ENCODE data around the gene FADS3. TPM values are rescaled to one million over a fixed set of nuclear protein-coding genes. Genes with fewer than 3 reads are reported as not detected.

Gene FADS3
- total RNA-seq, 1 experiment from 2014 or later: 65.8 TPM

GRCh38 chr11:61851900-61852295, 39.4 kb downstream of the FADS3 start (continued):
- TF ChIP-seq ZBTB33 (IDR thresholded peaks at IDR 0.05; ENCODE audit: extremely low read depth, insufficient replicate concordance, low read length) (no peak), ATF3 (IDR thresholded peaks at IDR 0.05) (no peak), SP1 (IDR thresholded peaks at IDR 0.05; ENCODE audit: low read depth) (no peak), MAX (IDR thresholded peaks at IDR 0.05) (no peak), FOSL1 (IDR thresholded peaks at IDR 0.05; ENCODE audit: low read depth) (no peak), ELF1 (IDR thresholded peaks at IDR 0.05; ENCODE audit: borderline replicate concordance, low read depth) (no peak), YY1 (IDR thresholded peaks at IDR 0.05; ENCODE audit: extremely low read depth, insufficient replicate concordance, low read depth, low read length) (no peak), ZFX (IDR thresholded peaks at IDR 0.05) (no peak), POLR2AphosphoS5 (IDR thresholded peaks at IDR 0.05; ENCODE audit: low read depth, low read length) (no peak), RAD21 (IDR thresholded peaks at IDR 0.05; ENCODE audit: low read depth) (no peak), EZH2 (IDR thresholded peaks at IDR 0.05) (no peak), TCF7L2 (IDR thresholded peaks at IDR 0.05; ENCODE audit: borderline replicate concordance, extremely low read depth, insufficient read depth, insufficient read length) (no peak)

GRCh38 chr11:61851113-61851899, 40.0 kb downstream of the FADS3 start:
- ATAC-seq (no peak), DNase-seq (ENCODE audit: low read depth, low spot score) (no peak)
- ChIA-PET CTCF (no interaction called here), RAD21 (ENCODE audit: low non-redundant PET in 1 of 2, low total read pairs in 2 of 2, uncharacterized antibody in 2 of 2, unreplicated experiment in 2 of 2) (no interaction called here), POLR2A (no interaction called here)
- intact Hi-C loops (cut with micrococcal nuclease): no loop called here
- H3K4me1 ChIP-seq (ENCODE audit: control insufficient read depth in 1 of 2, insufficient read depth in 2 of 2, low read length in 2 of 2): no peaks in the 10 kb centered on the region
- no peaks in the 10 kb centered on the region for H3K9me2 ChIP-seq (ENCODE audit: insufficient read depth)
- no peak overlapping the region for H3K9ac ChIP-seq (ENCODE audit: low read length)
- no peaks in the 10 kb centered on the region for H4K20me1 ChIP-seq (ENCODE audit: insufficient read depth)
- TF ChIP-seq ZNF274 (IDR thresholded peaks at IDR 0.05; ENCODE audit: low read depth, low read length): no peak
- no peak for TF ChIP-seq RAD21 (IDR thresholded peaks at IDR 0.05; ENCODE audit: low read depth)
- no peak for TF ChIP-seq ZFX (IDR thresholded peaks at IDR 0.05)
- TF ChIP-seq ZBTB33 (IDR thresholded peaks at IDR 0.05; ENCODE audit: extremely low read depth, insufficient replicate concordance, low read length): no peak
- no peak for TF ChIP-seq EGR1 (IDR thresholded peaks at IDR 0.05; ENCODE audit: low read depth)
- no peaks in the 10 kb centered on the region for H3K9me3 ChIP-seq (ENCODE audit: control insufficient read depth in 1 of 2, insufficient read depth in 1 of 2, low read depth in 1 of 2, low read length in 2 of 2)
- H3K4me2 ChIP-seq (ENCODE audit: low read length): no peak overlapping the region
- H3K27ac ChIP-seq (ENCODE audit: low read depth, low read length): no peak overlapping the region
- no peak overlapping the region for H3K4me3 ChIP-seq (replicated peaks in 1 of 2; ENCODE audit: low read depth in 1 of 2, low read length in 2 of 2)
- H3K79me2 ChIP-seq (ENCODE audit: insufficient read depth, low read length): no peaks in the 10 kb centered on the region
- no TSS peak for BruUV-seq (replicated peaks)
- H3K36me3 ChIP-seq (ENCODE audit: control insufficient read depth in 1 of 2, insufficient read depth in 2 of 2, low read length in 2 of 2): no peaks in the 10 kb centered on the region
- no peaks in the 10 kb centered on the region for H3K27me3 ChIP-seq (ENCODE audit: insufficient read depth, low read length)
- H2AFZ ChIP-seq (ENCODE audit: low read depth, low read length, poor library complexity, severe bottlenecking): no peak overlapping the region

Data from HCT116 (cell line).